Midbrain (tissue), 1 donor: Measurements from ENCODE around the gene PPM1A.
A peak's percentile ranks its signal among the peaks of the same experiment; 100 is the strongest.

Source experiments
- DNase-seq: peaks from one replicate; lab custom pipeline; 2025; lab: John Stamatoyannopoulos, UW

The PPM1A gene

GRCh38 chr14:60248697-60249318, at the start of gene PPM1A:
Gene PPM1A (plus strand): TSS chr14:60249221. CDS start chr14:60282704, 33,483 bp downstream.
- peak; percentile 95 for DNase-seq

- DNase-seq, result no peak
Measured at GRCh38 chr14:60199321-60199720, 49.7 kb upstream of the PPM1A start.

- no peak for DNase-seq
Measured at GRCh38 chr14:60204104-60204842, 44.7 kb upstream of the PPM1A start.

DNA sequence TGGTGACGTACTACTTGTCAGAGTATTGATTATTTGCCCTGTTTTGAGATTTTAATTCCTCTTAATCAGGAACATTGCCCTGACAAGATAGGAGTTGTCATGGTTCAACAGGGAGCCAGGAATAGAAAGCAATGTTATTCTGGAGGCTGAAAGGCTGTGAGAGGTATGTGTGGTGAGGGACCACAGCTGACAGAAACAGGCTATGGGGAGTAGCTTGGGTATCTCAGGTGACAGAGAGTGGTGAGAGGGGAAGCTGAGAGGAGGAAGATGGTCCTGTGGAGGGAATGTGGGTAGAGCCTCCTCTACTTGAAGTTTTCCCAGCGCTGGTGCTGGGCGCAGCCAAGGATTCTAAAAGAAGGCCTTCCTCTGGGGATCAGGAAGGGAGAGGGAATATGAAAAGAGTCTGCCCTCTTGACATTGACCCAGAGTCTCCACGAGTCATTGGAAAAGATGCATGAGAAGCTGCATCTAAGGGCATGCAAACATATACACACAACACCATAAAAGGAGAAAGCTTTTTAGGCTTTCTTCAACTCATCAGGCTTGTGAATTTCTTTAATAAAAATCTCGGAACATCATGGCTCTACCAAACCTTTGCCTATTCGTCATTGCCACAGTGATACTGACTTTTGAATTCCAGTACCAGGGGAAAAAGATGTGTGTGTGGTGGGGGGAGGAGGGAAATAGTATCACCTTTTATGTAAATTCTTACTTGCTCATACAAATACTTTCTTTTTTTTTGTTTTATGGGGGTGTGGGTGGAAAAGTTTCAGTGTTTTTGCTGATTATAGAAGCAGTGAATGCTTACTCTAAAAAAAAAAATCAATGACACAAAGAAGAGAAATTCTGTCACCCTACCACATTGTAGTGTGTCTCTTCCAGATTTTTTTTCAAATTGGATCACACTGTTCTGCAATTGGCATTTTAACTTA, 43.9 kb upstream of the PPM1A start:
- no peak for DNase-seq

GRCh38 chr14:60206249-60206670, 42.8 kb upstream of the PPM1A start:
- DNase-seq, result no peak

DNA sequence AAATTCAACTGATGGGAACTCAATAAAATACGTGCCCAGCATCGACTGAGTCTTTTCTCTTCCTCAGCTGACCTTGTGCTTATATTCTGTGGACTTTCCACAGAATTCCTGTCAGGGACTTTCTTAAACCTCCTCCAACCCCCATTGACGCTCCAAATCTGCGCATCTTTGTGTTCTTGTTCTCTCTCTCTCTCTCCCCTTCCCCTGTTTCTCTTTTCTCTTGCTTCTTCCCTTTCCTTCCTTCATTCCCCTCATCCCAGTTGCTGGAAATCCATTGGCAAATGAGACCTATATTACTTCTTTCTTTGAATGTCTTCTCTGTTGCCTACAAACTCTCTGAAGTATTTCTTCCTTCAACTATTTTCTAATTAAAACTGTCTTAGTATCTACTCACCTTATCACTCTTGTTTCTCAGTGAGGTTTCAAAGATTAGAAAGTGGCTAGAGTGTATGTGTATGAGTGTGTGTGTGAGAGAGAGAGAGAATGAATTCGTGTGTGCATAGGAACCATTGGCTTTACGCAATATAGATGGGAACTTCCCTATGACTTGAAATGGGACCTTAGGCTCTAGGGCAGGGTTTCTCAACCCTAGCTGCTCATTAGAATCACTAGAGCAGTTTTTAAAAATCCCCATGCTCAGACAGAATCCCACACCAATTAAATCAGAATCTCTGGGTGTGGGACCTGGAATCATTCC, 42.0 kb upstream of the PPM1A start:
- DNase-seq, result no peak

DNA sequence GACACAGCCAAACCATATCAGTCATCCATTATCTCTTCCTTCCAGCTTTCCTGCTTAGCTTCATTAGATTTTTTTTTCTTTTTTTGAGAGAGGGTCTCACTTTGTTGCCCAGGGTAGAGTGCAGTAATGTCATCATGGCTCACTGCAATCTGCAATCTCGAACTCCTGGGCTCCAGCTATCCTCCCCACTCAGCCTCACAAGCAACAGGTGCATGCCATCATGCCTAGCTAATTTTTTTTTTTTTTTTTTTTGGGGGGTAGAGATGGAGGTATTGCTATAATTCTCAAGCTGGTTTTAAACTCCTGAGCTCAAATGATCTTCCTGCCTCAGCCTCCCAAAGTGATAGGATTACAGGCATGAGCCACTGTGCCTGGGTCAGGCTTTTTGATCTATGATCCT, 38.3 kb upstream of the PPM1A start:
- no peak for DNase-seq

DNA sequence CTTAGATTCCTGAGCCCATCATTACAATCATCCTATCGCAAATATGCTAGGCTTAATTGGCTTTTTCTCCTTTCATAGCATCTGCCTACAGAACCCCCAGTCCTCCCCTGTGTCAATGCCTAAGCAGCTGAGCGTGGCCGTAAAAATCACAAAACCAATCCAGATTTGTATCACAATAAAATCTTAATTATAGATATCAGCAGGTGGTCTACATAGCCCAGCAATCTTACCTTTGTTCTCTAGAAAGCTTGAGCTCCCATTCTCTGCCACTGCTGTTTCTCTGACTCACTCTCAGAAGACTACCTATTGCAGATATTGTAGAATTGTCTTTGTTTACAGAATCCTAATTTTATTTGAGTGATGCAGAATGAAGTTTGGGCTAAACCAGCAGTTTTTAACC, 37.9 kb upstream of the PPM1A start:
- no peak for DNase-seq

DNA sequence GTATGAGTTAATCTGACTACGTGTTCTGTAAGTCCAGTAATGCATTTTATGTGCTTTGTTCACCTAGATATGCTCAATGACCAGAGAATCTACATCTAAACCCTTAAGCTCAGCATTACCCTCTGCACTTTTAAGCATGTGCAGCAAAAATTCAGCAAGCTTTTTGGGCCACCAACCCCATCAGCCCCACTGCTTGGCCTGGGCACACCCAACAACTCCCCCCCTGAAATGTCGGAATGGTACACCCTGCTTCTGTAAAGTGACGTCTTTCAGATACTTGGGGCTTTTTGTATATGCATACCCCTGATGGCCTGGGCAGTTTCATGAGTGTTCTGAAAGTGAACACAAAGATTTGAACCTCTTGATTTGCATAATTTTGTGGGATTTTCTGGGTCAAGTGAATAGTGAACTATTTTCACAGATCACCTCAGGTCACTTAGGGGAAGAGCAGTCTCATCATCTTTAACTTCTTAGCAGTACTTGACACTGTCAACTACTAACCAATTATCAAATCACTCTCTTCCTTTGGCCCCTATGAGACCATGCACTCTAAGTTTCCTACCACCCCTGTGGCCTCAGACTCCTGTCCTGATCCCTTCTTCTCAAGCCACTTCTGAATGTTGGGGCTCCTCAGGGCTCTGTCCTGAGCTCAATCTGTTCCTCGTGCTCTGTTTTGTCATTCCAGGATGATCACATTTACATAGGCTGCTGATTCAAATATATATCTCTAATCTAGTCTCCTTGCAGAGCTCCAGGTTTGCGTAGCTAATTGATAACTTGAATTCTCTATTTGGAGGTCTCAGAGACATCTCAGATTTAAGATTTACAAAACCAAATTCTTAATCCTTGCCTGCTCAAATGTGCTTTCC, 36.3 kb upstream of the PPM1A start:
- no peak for DNase-seq

DNA sequence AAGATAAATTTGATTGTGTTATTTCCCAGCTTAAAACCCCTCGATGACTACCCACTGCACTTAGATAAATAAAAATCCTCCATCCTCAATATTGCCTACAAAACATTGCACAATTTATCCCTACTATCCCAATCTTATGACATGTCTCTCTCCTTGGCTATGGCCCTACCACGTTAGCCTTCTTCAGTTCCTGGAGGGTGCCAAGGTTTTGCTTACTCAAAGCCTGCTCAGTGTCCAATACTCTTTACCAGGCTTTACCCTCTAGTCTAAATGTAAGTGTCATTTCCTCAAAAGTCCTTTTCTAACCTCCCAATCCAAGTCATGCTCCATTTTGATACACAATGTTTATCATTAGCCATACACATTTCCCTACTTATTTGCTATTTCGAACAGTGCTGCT, 35.0 kb upstream of the PPM1A start:
- DNase-seq, result no peak

DNA sequence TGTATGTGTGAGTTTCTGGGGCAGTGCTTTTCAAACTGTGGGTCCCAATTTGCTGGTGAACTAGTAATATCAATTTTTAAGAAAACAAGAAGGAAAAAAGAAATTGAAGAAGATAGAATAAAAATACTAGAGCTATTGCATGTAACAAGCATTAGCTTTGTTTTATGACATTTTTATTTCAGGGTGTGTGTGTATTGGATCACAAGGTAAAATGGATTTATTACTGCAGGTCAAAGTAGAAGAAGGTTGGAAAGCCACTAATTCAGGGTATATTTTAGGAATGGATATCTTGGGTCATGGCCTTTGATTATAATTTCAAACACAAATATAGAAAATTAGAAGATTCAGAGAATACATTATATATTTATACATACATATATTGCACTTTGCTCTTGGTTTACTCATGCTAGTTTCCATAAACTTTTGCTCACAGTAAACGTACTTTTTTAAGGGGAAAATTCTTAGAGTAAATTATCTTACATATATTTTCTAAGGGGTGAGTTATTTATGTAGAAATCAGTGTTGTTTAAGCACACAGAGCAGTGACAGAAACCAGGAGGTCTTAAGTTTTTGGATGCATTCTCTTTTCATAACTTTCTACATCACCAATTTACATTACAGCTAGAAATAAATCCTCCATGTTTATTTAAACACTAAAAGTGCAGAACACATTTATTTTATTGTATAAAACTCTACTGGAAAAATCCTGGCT, 34.5 kb upstream of the PPM1A start:
- no peak for DNase-seq

DNA sequence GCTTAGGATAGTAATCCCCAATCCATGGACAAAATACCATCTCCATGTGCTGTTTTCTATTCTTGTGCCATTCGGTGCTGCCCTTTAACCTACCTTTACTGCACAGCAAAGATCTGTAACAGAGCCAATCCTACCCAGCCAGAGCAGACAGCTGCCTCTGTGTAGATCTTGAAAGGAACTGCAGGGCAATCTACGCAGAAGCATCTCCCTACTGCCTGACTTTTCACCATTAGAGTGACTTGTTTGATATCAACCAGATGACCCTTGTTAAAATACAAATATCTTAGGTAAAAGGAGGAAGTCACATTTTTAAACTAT, 33.9 kb upstream of the PPM1A start:
- no peak for DNase-seq

GRCh38 chr14:60215520-60216420, 33.3 kb upstream of the PPM1A start:
- no peak for DNase-seq

- peak; percentile 14 for DNase-seq
Measured at GRCh38 chr14:60217713-60218112, 31.3 kb upstream of the PPM1A start.

DNA sequence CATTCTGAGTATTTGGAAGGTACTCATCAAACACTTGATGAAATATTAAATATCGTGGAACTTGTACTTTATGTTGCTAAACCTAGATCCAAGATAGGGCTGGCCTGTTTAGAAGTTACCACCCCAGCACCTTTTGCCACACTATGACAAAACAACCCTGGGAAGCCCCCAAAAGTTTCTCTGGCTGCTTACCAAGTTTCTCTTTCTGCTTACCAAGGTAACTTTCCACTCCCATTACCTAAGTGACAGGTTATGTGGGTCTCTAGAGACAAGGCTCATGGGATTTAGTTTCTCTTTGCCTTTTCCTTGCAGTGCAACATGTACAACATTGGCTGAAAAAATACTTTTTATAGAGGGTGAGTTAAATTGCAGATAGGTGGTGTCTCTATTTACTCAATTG, 28.9 kb upstream of the PPM1A start:
- DNase-seq, result no peak

GRCh38 chr14:60220917-60221316, 28.1 kb upstream of the PPM1A start:
- no peak for DNase-seq

GRCh38 chr14:60221457-60221856, 27.6 kb upstream of the PPM1A start:
- DNase-seq, result no peak

DNA sequence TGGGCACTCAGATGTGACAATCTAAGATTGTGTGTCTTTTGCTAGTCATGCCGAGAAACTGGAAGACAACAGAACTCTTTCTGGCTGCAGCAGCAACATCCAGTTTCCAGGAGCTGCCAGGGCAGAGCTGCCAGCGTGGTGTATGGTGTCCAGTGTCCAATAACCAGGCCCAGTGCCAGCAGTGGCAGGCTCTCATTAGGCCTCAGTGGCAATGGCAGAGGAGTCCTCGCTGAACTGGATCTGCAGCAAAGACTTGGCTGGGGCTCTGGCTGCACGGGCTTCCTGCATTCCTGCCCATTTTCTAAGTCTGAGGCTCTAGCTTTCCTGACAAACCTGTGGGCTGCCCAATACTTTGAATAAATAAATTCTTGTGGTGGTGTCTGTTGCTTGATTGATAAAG, 26.2 kb upstream of the PPM1A start:
- peak; percentile 80 for DNase-seq

GRCh38 chr14:60225265-60225664, 23.8 kb upstream of the PPM1A start:
- no peak for DNase-seq

DNA sequence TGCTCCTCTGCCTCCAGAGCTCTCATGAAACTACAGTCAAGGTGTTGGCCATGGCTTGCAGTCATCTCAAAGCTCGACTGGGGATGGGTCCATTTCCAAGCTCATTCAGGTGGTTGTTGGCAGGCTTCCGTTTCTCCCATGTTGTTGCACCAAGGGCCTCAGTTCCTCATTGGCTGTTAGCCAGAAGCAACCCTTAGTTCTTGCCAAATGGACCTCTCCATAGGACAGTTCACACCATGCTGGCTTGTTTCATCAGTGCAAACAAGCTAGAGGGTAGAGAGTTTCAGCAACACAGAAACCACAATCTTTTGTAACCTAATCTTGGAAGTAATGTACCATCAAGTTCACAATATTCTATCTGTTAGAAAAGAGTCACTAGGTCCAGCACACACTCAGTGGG, 22.7 kb upstream of the PPM1A start:
- no peak for DNase-seq
